Measurements from ENCODE around the gene KBTBD7.
A peak's percentile ranks its signal among the peaks of the same experiment; 100 is the strongest.

The KBTBD7 gene, protein sequence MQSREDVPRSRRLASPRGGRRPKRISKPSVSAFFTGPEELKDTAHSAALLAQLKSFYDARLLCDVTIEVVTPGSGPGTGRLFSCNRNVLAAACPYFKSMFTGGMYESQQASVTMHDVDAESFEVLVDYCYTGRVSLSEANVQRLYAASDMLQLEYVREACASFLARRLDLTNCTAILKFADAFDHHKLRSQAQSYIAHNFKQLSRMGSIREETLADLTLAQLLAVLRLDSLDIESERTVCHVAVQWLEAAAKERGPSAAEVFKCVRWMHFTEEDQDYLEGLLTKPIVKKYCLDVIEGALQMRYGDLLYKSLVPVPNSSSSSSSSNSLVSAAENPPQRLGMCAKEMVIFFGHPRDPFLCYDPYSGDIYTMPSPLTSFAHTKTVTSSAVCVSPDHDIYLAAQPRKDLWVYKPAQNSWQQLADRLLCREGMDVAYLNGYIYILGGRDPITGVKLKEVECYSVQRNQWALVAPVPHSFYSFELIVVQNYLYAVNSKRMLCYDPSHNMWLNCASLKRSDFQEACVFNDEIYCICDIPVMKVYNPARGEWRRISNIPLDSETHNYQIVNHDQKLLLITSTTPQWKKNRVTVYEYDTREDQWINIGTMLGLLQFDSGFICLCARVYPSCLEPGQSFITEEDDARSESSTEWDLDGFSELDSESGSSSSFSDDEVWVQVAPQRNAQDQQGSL

DNA sequence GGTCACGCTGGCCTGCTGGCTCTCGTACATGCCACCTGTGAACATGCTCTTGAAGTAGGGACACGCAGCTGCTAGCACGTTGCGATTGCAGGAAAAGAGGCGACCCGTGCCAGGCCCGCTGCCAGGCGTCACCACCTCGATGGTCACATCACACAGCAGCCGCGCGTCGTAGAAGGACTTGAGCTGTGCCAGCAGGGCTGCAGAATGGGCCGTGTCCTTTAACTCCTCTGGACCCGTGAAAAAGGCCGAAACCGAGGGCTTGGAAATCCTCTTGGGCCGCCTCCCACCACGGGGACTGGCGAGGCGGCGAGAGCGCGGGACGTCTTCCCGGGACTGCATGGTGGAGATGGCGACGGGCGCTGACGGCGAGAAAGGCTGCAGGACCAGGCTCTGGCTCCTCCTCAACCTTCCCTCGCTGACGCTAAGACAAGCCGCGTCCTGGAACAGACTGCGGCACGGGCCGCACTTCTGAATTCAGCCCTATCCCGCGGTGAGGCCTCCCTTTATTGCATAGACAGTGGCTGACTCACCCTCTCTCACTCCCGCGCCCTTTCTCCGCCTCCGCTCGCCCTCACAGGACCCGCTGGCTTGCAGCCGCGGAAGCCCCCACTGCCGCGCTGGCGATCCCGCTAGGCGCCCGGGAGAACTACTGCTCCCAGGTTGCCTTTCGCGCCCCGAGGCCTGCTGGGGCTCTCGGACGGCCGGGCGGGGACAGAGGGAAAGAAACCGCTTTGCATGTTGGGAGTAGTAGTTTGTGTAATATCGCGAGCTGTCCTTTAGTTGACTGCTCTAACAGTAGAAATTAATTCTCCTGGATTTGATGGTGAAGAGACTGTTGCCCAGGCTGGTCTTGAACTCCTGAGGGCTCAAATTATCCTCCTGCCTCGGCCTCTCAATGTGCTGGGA, at the start of gene KBTBD7:
Gene KBTBD7 (minus strand): TSS at position 651 of the 906 bp plus-strand sequence. CDS start 312 bp downstream, at position 339.
- TF ChIP-seq, protein P1, sequence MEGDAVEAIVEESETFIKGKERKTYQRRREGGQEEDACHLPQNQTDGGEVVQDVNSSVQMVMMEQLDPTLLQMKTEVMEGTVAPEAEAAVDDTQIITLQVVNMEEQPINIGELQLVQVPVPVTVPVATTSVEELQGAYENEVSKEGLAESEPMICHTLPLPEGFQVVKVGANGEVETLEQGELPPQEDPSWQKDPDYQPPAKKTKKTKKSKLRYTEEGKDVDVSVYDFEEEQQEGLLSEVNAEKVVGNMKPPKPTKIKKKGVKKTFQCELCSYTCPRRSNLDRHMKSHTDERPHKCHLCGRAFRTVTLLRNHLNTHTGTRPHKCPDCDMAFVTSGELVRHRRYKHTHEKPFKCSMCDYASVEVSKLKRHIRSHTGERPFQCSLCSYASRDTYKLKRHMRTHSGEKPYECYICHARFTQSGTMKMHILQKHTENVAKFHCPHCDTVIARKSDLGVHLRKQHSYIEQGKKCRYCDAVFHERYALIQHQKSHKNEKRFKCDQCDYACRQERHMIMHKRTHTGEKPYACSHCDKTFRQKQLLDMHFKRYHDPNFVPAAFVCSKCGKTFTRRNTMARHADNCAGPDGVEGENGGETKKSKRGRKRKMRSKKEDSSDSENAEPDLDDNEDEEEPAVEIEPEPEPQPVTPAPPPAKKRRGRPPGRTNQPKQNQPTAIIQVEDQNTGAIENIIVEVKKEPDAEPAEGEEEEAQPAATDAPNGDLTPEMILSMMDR (IDR thresholded peaks at IDR 0.05; ENCODE audit: low read depth, low read length, missing control alignments), result no peak
- peak; percentile 87 for DNase-seq (ENCODE audit: extremely low read depth, low read depth)
- H3K4me3 ChIP-seq (replicated peaks; ENCODE audit: low read depth, low read length), result peak within 1 kb of the TSS; percentile 46

DNA sequence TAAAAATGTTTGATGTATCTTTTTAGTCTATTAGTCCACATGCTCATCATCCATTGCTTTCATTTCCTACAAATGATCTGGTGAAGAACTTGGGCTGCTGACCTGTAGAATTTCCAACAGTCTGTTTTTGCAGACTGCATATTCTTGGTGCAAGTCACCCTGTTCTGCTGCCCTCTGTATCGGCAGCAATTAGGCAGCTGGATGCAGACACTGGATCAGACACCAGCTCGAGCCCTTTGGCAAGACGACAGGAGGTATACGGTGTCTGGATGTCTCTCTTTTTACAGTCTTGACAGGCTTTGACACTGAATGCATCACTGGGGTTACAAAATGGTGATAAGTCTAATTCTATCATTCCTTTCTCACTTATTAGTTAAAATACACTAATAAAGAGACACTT, 47.3 kb upstream of the KBTBD7 start:
- no peak overlapping the region for H3K4me3 ChIP-seq (replicated peaks; ENCODE audit: low read depth, low read length)
- TF ChIP-seq, protein P1 (IDR thresholded peaks at IDR 0.05; ENCODE audit: low read depth, low read length, missing control alignments), result no peak
- DNase-seq (ENCODE audit: extremely low read depth, low read depth), result no peak

DNA sequence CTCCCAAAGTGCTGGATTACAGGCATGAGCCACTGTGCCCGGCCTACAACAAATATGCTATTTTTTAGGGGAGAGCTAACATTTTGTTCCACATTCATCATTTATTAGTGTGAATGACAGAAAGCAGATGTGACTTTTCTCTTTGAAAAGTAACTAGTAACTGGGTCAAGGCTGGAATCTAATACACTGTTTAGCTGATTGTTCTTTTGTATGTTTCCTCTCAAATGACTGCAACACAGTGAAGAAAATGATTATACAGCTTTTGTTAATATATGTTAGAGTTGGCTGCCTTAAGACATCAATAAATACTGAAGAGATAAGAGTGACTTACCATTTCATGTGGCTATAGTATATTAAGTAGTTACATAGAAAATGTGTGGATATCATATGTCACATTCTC, 42.0 kb upstream of the KBTBD7 start:
- H3K4me3 ChIP-seq (replicated peaks; ENCODE audit: low read depth, low read length), result no peak overlapping the region
- no peak for DNase-seq (ENCODE audit: extremely low read depth, low read depth)
- TF ChIP-seq, protein P1 (IDR thresholded peaks at IDR 0.05; ENCODE audit: low read depth, low read length, missing control alignments), result no peak

DNA sequence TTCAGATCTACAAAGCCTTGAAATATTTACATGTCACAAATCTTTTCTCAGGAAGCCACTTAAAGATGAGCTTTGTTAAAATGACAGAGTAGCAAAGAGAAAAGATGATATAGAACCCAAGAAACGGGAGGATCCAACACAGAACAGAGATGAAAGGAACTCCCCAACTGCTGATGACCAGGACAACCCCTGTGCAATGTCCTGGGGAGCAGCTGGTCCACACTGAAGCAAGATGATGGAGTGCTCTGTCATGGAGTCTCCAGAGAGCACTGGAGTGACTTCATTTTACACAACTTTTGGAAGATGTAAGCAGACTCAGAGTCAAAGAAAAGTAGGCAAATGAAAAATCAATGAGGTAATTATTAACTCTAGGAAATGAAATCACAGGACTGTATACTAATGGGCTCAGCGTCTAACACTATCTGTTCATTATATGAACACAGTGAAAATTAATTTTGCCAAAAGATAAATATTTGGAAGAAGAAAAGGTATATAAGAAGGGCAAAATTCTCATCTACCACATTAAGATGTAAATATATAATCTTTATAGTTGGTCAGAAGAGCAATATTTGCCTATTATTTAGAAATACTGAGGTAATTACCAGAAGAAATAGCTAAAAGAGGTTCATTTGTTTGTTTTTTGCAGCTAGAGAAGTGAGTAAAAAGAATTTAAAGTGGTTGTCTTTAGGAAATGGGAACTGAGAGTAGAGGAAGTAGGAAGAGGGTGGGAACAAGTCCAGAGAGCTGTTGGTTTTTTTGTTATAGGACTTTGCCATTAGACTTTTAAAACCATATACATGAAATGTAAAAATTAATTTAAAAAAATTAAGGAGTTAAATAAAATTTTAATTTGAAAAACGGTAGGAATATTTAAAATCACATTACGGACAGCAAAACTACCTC, 38.5 kb upstream of the KBTBD7 start:
- no peak overlapping the region for H3K4me3 ChIP-seq (replicated peaks; ENCODE audit: low read depth, low read length)
- TF ChIP-seq, protein P1 (IDR thresholded peaks at IDR 0.05; ENCODE audit: low read depth, low read length, missing control alignments), result no peak
- no peak for DNase-seq (ENCODE audit: extremely low read depth, low read depth)

DNA sequence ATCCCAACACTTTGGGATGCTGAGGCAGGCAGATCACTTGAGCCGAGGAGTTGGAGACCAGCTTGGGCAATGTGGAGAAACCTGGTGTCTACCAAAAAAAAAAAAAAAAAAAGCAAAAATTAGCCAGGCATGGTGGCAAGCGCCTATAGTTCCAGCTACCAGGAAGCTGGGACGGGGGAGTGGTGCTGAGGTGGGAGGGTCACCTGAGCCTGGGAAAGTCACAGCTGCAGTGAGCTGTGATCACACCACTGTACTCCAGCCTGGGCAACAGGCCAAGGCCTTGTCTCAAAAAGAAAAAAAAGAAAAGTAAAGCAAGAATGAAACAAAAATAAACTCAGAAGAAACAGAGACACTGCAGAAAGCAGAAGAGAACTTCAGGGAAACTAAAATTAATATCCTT, 37.4 kb upstream of the KBTBD7 start:
- TF ChIP-seq, protein P1 (IDR thresholded peaks at IDR 0.05; ENCODE audit: low read depth, low read length, missing control alignments), result no peak
- no peak for DNase-seq (ENCODE audit: extremely low read depth, low read depth)
- H3K4me3 ChIP-seq (replicated peaks; ENCODE audit: low read depth, low read length), result no peak overlapping the region
